Vagina (tissue), 2 donors: Measurements from ENCODE around the gene BLOC1S5. TPM values are rescaled to one million over a fixed set of nuclear protein-coding genes. Genes with fewer than 3 reads are reported as not detected.

Experiments used
- DNase-seq, 2 donors: peaks; one replicate each; pipeline ENCODE4 v3.0.0-alpha.2; 2017; ENCODE audit errors: extremely low spot score in 2 of 2
- H3K27ac ChIP-seq: fragments of 200-600 bp; sonication (generic); one replicate; pipeline ENCODE4 v1.5.1; 2019
- H3K27me3 ChIP-seq: fragments of 200-600 bp; sonication (generic); one replicate; pipeline ENCODE4 v1.5.1; 2019
- H3K36me3 ChIP-seq, 2 donors: fragments of 200-600 bp; sonication (generic); one replicate each; pipeline ENCODE4 v1.5.1; 2017 to 2019
- H3K4me1 ChIP-seq: fragments of 200-600 bp; sonication (generic); one replicate; pipeline ENCODE4 v1.5.1; 2019
- H3K4me3 ChIP-seq, 2 donors: fragments of 200-600 bp; sonication (generic); 1 replicate in 1 of 2; 2 replicates in 1 of 2; pipeline ENCODE4 v1.5.1; 2016 to 2019
- H3K9me3 ChIP-seq: fragments of 200-600 bp; sonication (generic); one replicate; pipeline ENCODE4 v1.5.1; 2019
- POLR2A ChIP-seq, 2 donors: fragments of 450-650 bp; IDR thresholded peaks; one replicate each; pipeline ENCODE4 v1.6.1; 2017; ENCODE audit warnings: antibody characterized with exemption in 2 of 2, mild to moderate bottlenecking in 2 of 2, moderate library complexity in 2 of 2
- POLR2AphosphoS5 ChIP-seq, 2 donors: sonication (generic); formaldehyde crosslinking; IDR thresholded peaks; one replicate each; pipeline ENCODE4 v1.9.0; 2017; ENCODE audit warnings: antibody characterized with exemption in 2 of 2, mild to moderate bottlenecking in 2 of 2, low read depth in 1 of 2; ENCODE audit not compliant: insufficient read depth in 1 of 2
- intact Hi-C: fragments of 100-400 bp; cut with DNase I; formaldehyde crosslinking; loops from one replicate; pipeline ENCODE4 v1.15.1; 2023
- total RNA-seq: library from RNA; depleted of rRNA; stranded (reverse); fragments of >200 nt; gene quantifications from one replicate; pipeline ENCODE4 v1.2.3, GENCODE V29; 2016
- TF ChIP-seq, protein P1 (sequence below), 3 experiments: fragments of 450-650 bp in 2 of 3; fragments of 200-600 bp in 1 of 3; sonication (generic) in 1 of 3; IDR thresholded peaks; one replicate each; pipeline ENCODE4 v1.5.1; 2017 to 2019; ENCODE audit warnings: antibody characterized with exemption in 3 of 3, mild to moderate bottlenecking in 2 of 3, moderate library complexity in 2 of 3

Gene BLOC1S5
- total RNA-seq, 1 donor from 2014 or later = 9.6 TPM

DNA sequence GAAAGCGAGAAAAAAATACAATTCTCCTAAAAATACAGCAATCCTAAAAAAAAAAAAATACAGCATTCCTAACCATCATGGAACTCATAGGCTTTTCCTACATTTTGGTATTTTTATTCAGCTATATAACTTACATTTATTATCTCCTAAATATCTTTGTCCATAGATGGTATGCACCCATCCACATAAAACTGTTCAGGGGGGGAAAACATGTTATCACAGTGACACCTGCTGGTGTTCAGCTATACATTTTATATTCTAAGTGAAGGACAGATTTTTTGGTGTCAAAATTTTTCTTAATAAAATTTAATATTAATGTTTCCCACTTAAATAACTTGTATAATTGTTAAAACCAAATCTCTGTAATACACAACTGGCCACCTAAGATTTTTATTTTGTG, 58.0 kb downstream of the BLOC1S5 start:
- no peak for TF ChIP-seq POLR2AphosphoS5 (IDR thresholded peaks at IDR 0.05; ENCODE audit: insufficient read depth in 1 of 2, low read depth in 1 of 2)
- no peak for TF ChIP-seq POLR2A (IDR thresholded peaks at IDR 0.05)
- TF ChIP-seq, protein P1, sequence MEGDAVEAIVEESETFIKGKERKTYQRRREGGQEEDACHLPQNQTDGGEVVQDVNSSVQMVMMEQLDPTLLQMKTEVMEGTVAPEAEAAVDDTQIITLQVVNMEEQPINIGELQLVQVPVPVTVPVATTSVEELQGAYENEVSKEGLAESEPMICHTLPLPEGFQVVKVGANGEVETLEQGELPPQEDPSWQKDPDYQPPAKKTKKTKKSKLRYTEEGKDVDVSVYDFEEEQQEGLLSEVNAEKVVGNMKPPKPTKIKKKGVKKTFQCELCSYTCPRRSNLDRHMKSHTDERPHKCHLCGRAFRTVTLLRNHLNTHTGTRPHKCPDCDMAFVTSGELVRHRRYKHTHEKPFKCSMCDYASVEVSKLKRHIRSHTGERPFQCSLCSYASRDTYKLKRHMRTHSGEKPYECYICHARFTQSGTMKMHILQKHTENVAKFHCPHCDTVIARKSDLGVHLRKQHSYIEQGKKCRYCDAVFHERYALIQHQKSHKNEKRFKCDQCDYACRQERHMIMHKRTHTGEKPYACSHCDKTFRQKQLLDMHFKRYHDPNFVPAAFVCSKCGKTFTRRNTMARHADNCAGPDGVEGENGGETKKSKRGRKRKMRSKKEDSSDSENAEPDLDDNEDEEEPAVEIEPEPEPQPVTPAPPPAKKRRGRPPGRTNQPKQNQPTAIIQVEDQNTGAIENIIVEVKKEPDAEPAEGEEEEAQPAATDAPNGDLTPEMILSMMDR (IDR thresholded peaks at IDR 0.05) = peak in 1 of 3 experiments; percentile 44
- DNase-seq = no peak
- H3K4me1 ChIP-seq = no peaks in the 10 kb centered on the region
- intact Hi-C loops = no loop called here
- no peaks in the 10 kb centered on the region for H3K27me3 ChIP-seq
- no peak overlapping the region for H3K27ac ChIP-seq
- H3K4me3 ChIP-seq = no peak overlapping the region
- H3K9me3 ChIP-seq = no peaks in the 10 kb centered on the region
- H3K36me3 ChIP-seq = no peaks in the 10 kb centered on the region

DNA sequence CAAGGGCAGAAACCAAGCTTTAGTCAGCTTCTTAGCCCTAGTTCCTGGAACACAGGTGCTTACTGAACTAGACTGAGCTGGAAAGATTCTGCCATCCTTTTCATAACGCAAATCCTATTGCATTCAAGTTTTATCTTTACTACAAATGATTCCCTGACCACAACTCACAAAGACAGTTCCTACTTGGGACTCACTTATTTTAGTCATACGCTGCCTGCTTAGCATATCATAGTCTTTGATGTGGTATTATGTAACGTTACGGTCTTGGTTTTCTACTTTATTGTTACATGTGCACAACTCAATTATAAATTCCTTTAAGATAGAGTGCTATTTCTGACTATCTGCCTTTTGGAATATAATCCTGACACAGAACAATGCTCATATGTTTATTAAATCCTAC, 59.1 kb downstream of the BLOC1S5 start:
- no peaks in the 10 kb centered on the region for H3K9me3 ChIP-seq
- no peak for DNase-seq
- intact Hi-C loops = no loop called here
- no peaks in the 10 kb centered on the region for H3K36me3 ChIP-seq
- no peak overlapping the region for H3K4me3 ChIP-seq
- H3K27me3 ChIP-seq = no peaks in the 10 kb centered on the region
- TF ChIP-seq, protein P1 (IDR thresholded peaks at IDR 0.05) = no peak
- TF ChIP-seq POLR2A (IDR thresholded peaks at IDR 0.05) (no peak), POLR2AphosphoS5 (IDR thresholded peaks at IDR 0.05; ENCODE audit: insufficient read depth in 1 of 2, low read depth in 1 of 2) (no peak)
- H3K4me1 ChIP-seq = no peaks in the 10 kb centered on the region
- H3K27ac ChIP-seq = no peak overlapping the region

DNA sequence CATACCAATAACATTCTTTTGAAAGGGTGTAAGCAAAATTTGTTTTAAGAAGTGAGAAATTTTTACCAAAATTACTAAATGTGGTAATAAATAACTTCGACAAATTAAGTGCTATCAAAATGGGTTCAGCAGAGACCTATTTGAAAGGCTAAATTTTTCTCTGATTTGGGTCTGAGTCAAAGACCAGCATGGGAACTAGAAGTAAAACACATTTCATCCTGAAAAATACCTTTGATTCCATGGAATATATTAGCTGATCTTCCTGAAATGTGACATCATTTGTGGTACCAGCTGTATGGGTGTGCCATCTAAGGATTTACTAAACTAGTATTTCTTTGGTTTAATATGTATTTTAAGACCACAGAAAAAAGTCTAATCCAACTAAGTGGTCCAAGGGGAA, 63.6 kb downstream of the BLOC1S5 start:
- Histone ChIP-seq H3K4me3 (no peak overlapping the region), H3K4me1 (no peaks in the 10 kb centered on the region), H3K27ac (no peak overlapping the region), H3K27me3 (no peaks in the 10 kb centered on the region), H3K9me3 (no peaks in the 10 kb centered on the region), H3K36me3 (no peaks in the 10 kb centered on the region)
- TF ChIP-seq, protein P1 (IDR thresholded peaks at IDR 0.05) = no peak
- TF ChIP-seq POLR2AphosphoS5 (IDR thresholded peaks at IDR 0.05; ENCODE audit: insufficient read depth in 1 of 2, low read depth in 1 of 2) = no peak
- TF ChIP-seq POLR2A (IDR thresholded peaks at IDR 0.05) = no peak
- DNase-seq = no peak
- intact Hi-C loops = no loop called here

DNA sequence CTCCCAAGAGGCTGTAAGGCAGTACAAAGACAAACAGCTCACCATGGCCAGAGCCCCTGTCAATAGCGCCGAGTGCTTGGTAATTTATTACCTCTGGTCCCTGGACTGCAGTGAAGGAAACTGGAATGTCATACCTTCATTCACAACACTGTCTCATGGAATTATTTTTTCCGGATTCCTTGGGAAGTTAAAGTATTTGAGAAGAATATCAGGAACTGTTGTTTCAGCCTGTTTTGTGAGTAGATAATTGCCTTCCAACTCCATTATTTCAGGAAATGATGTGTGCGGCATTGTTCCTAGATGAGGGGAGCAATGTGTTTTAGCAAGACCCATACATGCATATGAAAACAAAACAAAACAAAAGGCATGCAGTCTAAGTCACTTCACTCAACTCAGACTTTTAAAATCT, 64.0 kb downstream of the BLOC1S5 start:
- TF ChIP-seq, protein P1 (IDR thresholded peaks at IDR 0.05) = no peak
- no peak for TF ChIP-seq POLR2A (IDR thresholded peaks at IDR 0.05)
- no peak for TF ChIP-seq POLR2AphosphoS5 (IDR thresholded peaks at IDR 0.05; ENCODE audit: insufficient read depth in 1 of 2, low read depth in 1 of 2)
- no peaks in the 10 kb centered on the region for H3K27me3 ChIP-seq
- DNase-seq = no peak
- H3K36me3 ChIP-seq = no peaks in the 10 kb centered on the region
- H3K9me3 ChIP-seq = no peaks in the 10 kb centered on the region
- H3K4me3 ChIP-seq = no peak overlapping the region
- intact Hi-C loops = no loop called here
- H3K4me1 ChIP-seq = no peaks in the 10 kb centered on the region
- no peak overlapping the region for H3K27ac ChIP-seq

DNA sequence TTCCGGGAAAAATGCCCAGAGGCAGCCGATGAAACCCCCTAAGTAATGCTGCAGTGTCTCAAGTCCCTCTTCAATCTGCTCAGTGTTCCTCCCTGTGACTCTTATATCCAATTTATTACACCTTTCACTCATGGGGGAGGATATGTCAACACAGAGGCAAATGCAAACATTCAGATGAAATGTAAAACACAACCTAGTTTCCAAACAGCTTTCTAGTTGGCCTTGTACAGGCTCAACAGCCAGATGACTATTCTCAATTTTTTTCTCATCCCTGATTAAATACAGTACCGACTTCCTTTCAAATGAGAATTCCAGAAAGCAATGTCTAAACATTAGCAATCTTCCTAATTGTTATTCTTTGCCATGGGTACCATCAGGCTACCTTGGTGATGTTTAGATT, 65.0 kb downstream of the BLOC1S5 start:
- intact Hi-C loops = loop anchor here (5.0 kb wide), 1 partner anchor 277 kb away; no protein-coding TSS in a partner anchor

More for the DNA sequence above, 65.0 kb downstream of the BLOC1S5 start:
- no peaks in the 10 kb centered on the region for H3K4me1 ChIP-seq
- no peak for DNase-seq
- H3K9me3 ChIP-seq = no peaks in the 10 kb centered on the region
- no peak overlapping the region for H3K27ac ChIP-seq
- TF ChIP-seq, protein P1 (IDR thresholded peaks at IDR 0.05) = no peak
- TF ChIP-seq POLR2AphosphoS5 (IDR thresholded peaks at IDR 0.05; ENCODE audit: insufficient read depth in 1 of 2, low read depth in 1 of 2) = no peak
- TF ChIP-seq POLR2A (IDR thresholded peaks at IDR 0.05) = no peak
- no peaks in the 10 kb centered on the region for H3K27me3 ChIP-seq
- H3K4me3 ChIP-seq = no peak overlapping the region
- no peaks in the 10 kb centered on the region for H3K36me3 ChIP-seq
